H9 (cell line): Measurements from ENCODE around the gene TRPV4. TPM values are rescaled to one million over a fixed set of nuclear protein-coding genes. Genes with fewer than 3 reads are reported as not detected.

ENCODE experiments used
- DNase-seq: peaks from one replicate; pipeline ENCODE4 v3.0.0-alpha.2; 2017
- H2AFZ ChIP-seq: one replicate; pipeline ENCODE4 v1.6.1; 2013; ENCODE audit warnings: mild to moderate bottlenecking, low read length, control low read depth, moderate library complexity
- H2AK5ac ChIP-seq: 2 replicates; pipeline ENCODE4 v1.6.1; 2013; ENCODE audit warnings: low read length, control low read depth, mixed read lengths; ENCODE audit not compliant: insufficient read length
- H2BK120ac ChIP-seq: one replicate; pipeline ENCODE4 v1.6.1; 2013; ENCODE audit warnings: low read depth, mild to moderate bottlenecking, low read length, control low read depth, inconsistent platforms; ENCODE audit not compliant: poor library complexity, severe bottlenecking
- H2BK12ac ChIP-seq: 2 replicates; pipeline ENCODE4 v1.6.1; 2013; ENCODE audit warnings: low read length, control low read depth, mixed read lengths, low read depth; ENCODE audit not compliant: insufficient read length
- H2BK15ac ChIP-seq: 2 replicates; pipeline ENCODE4 v1.6.1; 2013; ENCODE audit warnings: low read depth, low read length, control low read depth
- H2BK20ac ChIP-seq: one replicate; pipeline ENCODE4 v1.6.1; 2013; ENCODE audit warnings: low read depth, mild to moderate bottlenecking, low read length, control low read depth, inconsistent platforms; ENCODE audit not compliant: poor library complexity, severe bottlenecking
- H2BK5ac ChIP-seq: 2 replicates; pipeline ENCODE4 v1.6.1; 2013; ENCODE audit warnings: low read length, control low read depth, mixed read lengths; ENCODE audit not compliant: insufficient read length
- H3K14ac ChIP-seq: 2 replicates; pipeline ENCODE4 v1.6.1; 2013; ENCODE audit warnings: low read length, control low read depth; ENCODE audit not compliant: insufficient read depth
- H3K18ac ChIP-seq: 2 replicates; pipeline ENCODE4 v1.6.1; 2013; ENCODE audit warnings: low read depth, mild to moderate bottlenecking, mixed read lengths, low read length, control low read depth; ENCODE audit not compliant: insufficient read length
- H3K23ac ChIP-seq: 2 replicates; pipeline ENCODE4 v1.6.1; 2013; ENCODE audit warnings: low read length, control low read depth, mixed read lengths, low read depth; ENCODE audit not compliant: insufficient read length
- H3K23me2 ChIP-seq: 2 replicates; pipeline ENCODE4 v1.6.1; 2013; ENCODE audit warnings: low read depth, mild to moderate bottlenecking, mixed read lengths, low read length, control low read depth; ENCODE audit not compliant: insufficient read length, poor library complexity, severe bottlenecking
- H3K27ac ChIP-seq: 2 replicates; pipeline ENCODE4 v1.5.1; 2013; ENCODE audit warnings: low read length, control low read depth, mixed read lengths, low read depth; ENCODE audit not compliant: insufficient read length
- H3K27me3 ChIP-seq: 2 replicates; pipeline ENCODE4 v1.6.1; 2013; ENCODE audit warnings: low read length, control low read depth, inconsistent platforms; ENCODE audit not compliant: insufficient read depth
- H3K4ac ChIP-seq: 2 replicates; pipeline ENCODE4 v1.6.1; 2013; ENCODE audit warnings: low read depth, mild to moderate bottlenecking, control low read depth, inconsistent platforms, low read length, moderate library complexity
- H3K4me1 ChIP-seq: 2 replicates; pipeline ENCODE4 v1.6.1; 2013; ENCODE audit warnings: low read length, control low read depth, inconsistent platforms; ENCODE audit not compliant: insufficient read depth
- H3K4me2 ChIP-seq: 2 replicates; pipeline ENCODE4 v1.6.1; 2013; ENCODE audit warnings: low read length, control low read depth, mixed read lengths; ENCODE audit not compliant: insufficient read length, insufficient read depth
- H3K56ac ChIP-seq: 2 replicates; pipeline ENCODE4 v1.6.1; 2013; ENCODE audit warnings: low read depth, mild to moderate bottlenecking, mixed read lengths, low read length, control low read depth; ENCODE audit not compliant: insufficient read length
- H3K79me1 ChIP-seq: 2 replicates; pipeline ENCODE4 v1.6.1; 2013; ENCODE audit warnings: low read depth, mild to moderate bottlenecking, moderate library complexity, low read length, control low read depth, inconsistent platforms; ENCODE audit not compliant: insufficient read depth, poor library complexity, severe bottlenecking
- H3K79me2 ChIP-seq: 2 replicates; pipeline ENCODE4 v1.6.1; 2013; ENCODE audit warnings: low read length, control low read depth, inconsistent platforms; ENCODE audit not compliant: insufficient read depth
- H3K9ac ChIP-seq: 2 replicates; pipeline ENCODE4 v1.6.1; 2013; ENCODE audit warnings: low read length, control low read depth, mixed read lengths; ENCODE audit not compliant: insufficient read length; ENCODE audit errors: extremely low read depth
- H3K9me3 ChIP-seq: one replicate; pipeline ENCODE4 v1.6.1; 2013; ENCODE audit warnings: low read depth, low read length, inconsistent platforms; ENCODE audit not compliant: control insufficient read depth
- H3T11ph ChIP-seq: one replicate; pipeline ENCODE4 v1.6.1; 2013; ENCODE audit warnings: mild to moderate bottlenecking, low read length, control low read depth, inconsistent platforms
- H4K20me1 ChIP-seq: one replicate; pipeline ENCODE4 v1.6.1; 2013; ENCODE audit not compliant: control insufficient read depth, insufficient read length, insufficient read depth
- H4K5ac ChIP-seq: 2 replicates; pipeline ENCODE4 v1.6.1; 2013; ENCODE audit warnings: low read depth, mild to moderate bottlenecking, mixed read lengths, low read length, control low read depth; ENCODE audit not compliant: insufficient read length
- H4K8ac ChIP-seq: replicated peaks from 2 replicates; pipeline ENCODE4 v1.6.1; 2013; ENCODE audit warnings: low read length, control low read depth, mixed read lengths, low read depth; ENCODE audit not compliant: insufficient read length
- H4K91ac ChIP-seq: 2 replicates; pipeline ENCODE4 v1.6.1; 2013; ENCODE audit warnings: low read depth, mild to moderate bottlenecking, moderate library complexity, mixed read lengths, low read length, control low read depth; ENCODE audit not compliant: insufficient read length
- H3K27ac Mint-ChIP-seq, 3 experiments: 2 replicates in 2 of 3; 3 replicates in 1 of 3; pipeline ENCODE4 v1.8.0; 2020 to 2021; ENCODE audit warnings: mixed read lengths in 3 of 3, mild to moderate bottlenecking in 1 of 3, moderate library complexity in 1 of 3
- H3K27me3 Mint-ChIP-seq: 2 replicates; pipeline ENCODE4 v1.8.0; 2021; ENCODE audit warnings: low read depth, mild to moderate bottlenecking, moderate library complexity, mixed read lengths
- H3K36me3 Mint-ChIP-seq, 3 experiments: 2 replicates in 2 of 3; 3 replicates in 1 of 3; pipeline ENCODE4 v1.8.0; 2020 to 2021; ENCODE audit warnings: low read depth in 3 of 3, mixed read lengths in 3 of 3; ENCODE audit not compliant: insufficient read depth in 1 of 3
- H3K4me1 Mint-ChIP-seq, 2 experiments: 2 replicates each; pipeline ENCODE4 v1.8.0; 2020; ENCODE audit warnings: mixed read lengths in 2 of 2
- H3K4me3 Mint-ChIP-seq, 2 experiments: 2 replicates in 1 of 2; 3 replicates in 1 of 2; pipeline ENCODE4 v1.8.0; 2020 to 2021; ENCODE audit warnings: mild to moderate bottlenecking in 2 of 2, mixed read lengths in 2 of 2, moderate library complexity in 1 of 2
- H3K9me3 Mint-ChIP-seq, 2 experiments: 2 replicates in 1 of 2; 3 replicates in 1 of 2; pipeline ENCODE4 v1.8.0; 2020; ENCODE audit warnings: mild to moderate bottlenecking in 2 of 2, mixed read lengths in 2 of 2, moderate library complexity in 1 of 2
- CTCF ChIP-seq: fragments of 200-600 bp; sonication (generic); conservative IDR thresholded peaks from 3 replicates; pipeline ENCODE4 v1.8.0; 2021; ENCODE audit warnings: antibody characterized with exemption, mild to moderate bottlenecking
- WGBS: extraction: QIAGEN DNeasy Blood & Tissue Kit; methylation state at CpG from one replicate; pipeline ENCODE4 v1.1.7; 2013; ENCODE audit warnings: missing lambda C conversion rate, low lambda C conversion rate, mixed read lengths; ENCODE audit not compliant: insufficient read length; ENCODE audit errors: extremely low coverage; 5-methylcytosine and 5-hydroxymethylcytosine counted together
- total RNA-seq: library from RNA; stranded (reverse); gene quantifications from 2 replicates; pipeline ENCODE4 v1.2.1, GENCODE V29; 2021

Gene TRPV4
- total RNA-seq, 1 experiment from 2014 or later = 4.9 TPM

DNA sequence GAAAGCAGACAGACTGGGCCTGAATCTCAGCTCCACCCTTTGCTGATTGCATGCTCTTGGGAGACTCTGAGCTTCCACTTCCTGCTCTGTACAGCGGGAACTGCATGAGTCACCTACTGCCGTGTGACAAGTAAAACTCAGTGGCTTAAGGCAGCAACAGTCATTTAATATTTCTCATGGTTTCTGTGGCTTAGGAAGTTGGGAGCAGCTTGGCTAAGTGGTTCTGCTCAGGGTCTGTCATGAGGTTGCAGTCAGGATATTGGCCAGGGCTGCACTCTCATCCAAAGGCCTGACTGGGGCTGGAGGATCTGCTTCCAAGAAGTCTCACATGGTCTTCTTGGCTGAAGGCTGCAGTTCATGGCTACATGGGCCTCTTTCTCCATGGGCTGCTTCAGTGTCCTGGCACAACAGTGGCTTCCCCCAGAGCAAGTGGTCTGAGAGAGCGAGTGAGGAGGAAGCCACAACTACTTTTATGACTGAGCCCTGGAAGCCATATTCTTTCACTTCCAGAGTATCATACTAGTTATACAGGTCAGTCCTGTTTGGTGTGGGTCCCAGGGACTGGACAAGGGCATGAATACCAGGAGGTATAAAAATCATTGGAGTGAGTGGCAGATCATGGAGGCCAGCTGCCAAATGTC, 69.9 kb downstream of the TRPV4 start:
- H4K5ac ChIP-seq = no peak overlapping the region
- no peaks in the 10 kb centered on the region for H3K27me3 ChIP-seq
- H3K36me3 Mint-ChIP-seq = no peaks in the 10 kb centered on the region
- H3K23me2 ChIP-seq = no peaks in the 10 kb centered on the region
- no peak overlapping the region for H2AK5ac ChIP-seq
- H2BK5ac ChIP-seq = no peak overlapping the region
- no peak overlapping the region for H3K4ac ChIP-seq
- no peak overlapping the region for H3K14ac ChIP-seq
- no peaks in the 10 kb centered on the region for H3K4me1 ChIP-seq
- no CpG with 5 or more reads among the region's 3 CpGs for WGBS
- H2BK15ac ChIP-seq = no peak overlapping the region
- no peak overlapping the region for H2BK120ac ChIP-seq
- no peak overlapping the region for H2AFZ ChIP-seq
- no peak overlapping the region for H2BK20ac ChIP-seq
- H3K27ac Mint-ChIP-seq = no peak overlapping the region
- no peaks in the 10 kb centered on the region for H4K20me1 ChIP-seq
- no peak overlapping the region for H3K18ac ChIP-seq
- H3K9me3 ChIP-seq = no peaks in the 10 kb centered on the region
- no peak overlapping the region for H3K56ac ChIP-seq
- H2BK12ac ChIP-seq = no peak overlapping the region
- no peaks in the 10 kb centered on the region for H3K79me1 ChIP-seq
- no peak overlapping the region for H4K8ac ChIP-seq
- no peaks in the 10 kb centered on the region; the same call in 1 of the 2 replicates for H3K27me3 Mint-ChIP-seq
- H3K23ac ChIP-seq = no peak overlapping the region
- no peak overlapping the region for H4K91ac ChIP-seq
- no peak overlapping the region for H3K4me3 Mint-ChIP-seq
- no peaks in the 10 kb centered on the region for H3K9me3 Mint-ChIP-seq
- DNase-seq = peak; percentile 31
- no peak overlapping the region for H3T11ph ChIP-seq
- no peak overlapping the region for H3K9ac ChIP-seq
- no peak overlapping the region for H3K27ac ChIP-seq
- H3K4me2 ChIP-seq = no peak overlapping the region
- no peaks in the 10 kb centered on the region for H3K79me2 ChIP-seq
- peaks cover 8 to 19% of the 10 kb centered on the region in 2 experiments for H3K4me1 Mint-ChIP-seq
- TF ChIP-seq CTCF = no peak
